Liver (tissue), 9 donors: ENCODE results near the gene ATAT1. TPM values are rescaled to one million over a fixed set of nuclear protein-coding genes. Genes with fewer than 3 reads are reported as not detected.

Experiments
- DNase-seq: peaks from one replicate; pipeline ENCODE4 v3.0.0-alpha.2; 2017; ENCODE audit warnings: low spot score
- H3K27ac ChIP-seq, 2 donors: one replicate each; pipeline ENCODE4 v1.7.0; 2013; ENCODE audit warnings: inconsistent platforms in 2 of 2, low read length in 2 of 2, control low read depth in 1 of 2, low read depth in 1 of 2, mild to moderate bottlenecking in 1 of 2
- H3K27me3 ChIP-seq, 4 donors: one replicate each; pipeline versions ENCODE4 v1.6.1 to v1.7.0; 2013; ENCODE audit warnings: low read length in 3 of 4, inconsistent platforms in 1 of 4, mild to moderate bottlenecking in 1 of 4, moderate library complexity in 1 of 4; ENCODE audit not compliant: control insufficient read depth in 4 of 4, insufficient read depth in 4 of 4
- H3K36me3 ChIP-seq, 4 donors: one replicate each; pipeline versions ENCODE4 v1.6.1 to v1.7.0; 2013; ENCODE audit warnings: low read length in 3 of 4, mild to moderate bottlenecking in 3 of 4, low read depth in 1 of 4, moderate library complexity in 1 of 4; ENCODE audit not compliant: control insufficient read depth in 4 of 4, insufficient read depth in 3 of 4
- H3K4me1 ChIP-seq, 4 donors: one replicate each; pipeline versions ENCODE4 v1.6.1 to v1.7.0; 2013; ENCODE audit warnings: low read length in 3 of 4, mild to moderate bottlenecking in 3 of 4, moderate library complexity in 1 of 4; ENCODE audit not compliant: control insufficient read depth in 4 of 4, insufficient read depth in 4 of 4
- H3K4me3 ChIP-seq, 3 donors: one replicate each; pipeline versions ENCODE4 v1.6.1 to v1.7.0; 2013; ENCODE audit warnings: low read length in 3 of 3, control low read depth in 1 of 3, low read depth in 1 of 3, mild to moderate bottlenecking in 1 of 3
- H3K9ac ChIP-seq, 2 donors: one replicate each; pipeline ENCODE4 v1.7.0; 2013; ENCODE audit warnings: low read length in 2 of 2, mild to moderate bottlenecking in 2 of 2, moderate library complexity in 2 of 2, control low read depth in 1 of 2, low read depth in 1 of 2
- H3K9me3 ChIP-seq, 4 donors: one replicate each; pipeline versions ENCODE4 v1.6.1 to v1.7.0; 2013; ENCODE audit warnings: low read length in 3 of 4; ENCODE audit not compliant: control insufficient read depth in 4 of 4
- ATF3 ChIP-seq: IDR thresholded peaks from 2 replicates; pipeline ENCODE4 v1.6.1; 2016; ENCODE audit warnings: antibody characterized with exemption
- CTCF ChIP-seq: fragments of 150-350 bp; IDR thresholded peaks from 2 replicates; pipeline ENCODE4 v1.5.1; 2017; ENCODE audit warnings: improper control_type of control experiment, low read depth, low read length; ENCODE audit not compliant: missing input control
- EGR1 ChIP-seq, 2 donors: IDR thresholded peaks; 2 replicates each; pipeline ENCODE4 v1.6.1; 2016 to 2018; ENCODE audit warnings: antibody characterized with exemption in 2 of 2, low read depth in 2 of 2
- FOXA1 ChIP-seq: IDR thresholded peaks from 2 replicates; pipeline ENCODE4 v1.6.1; 2016; ENCODE audit warnings: antibody characterized with exemption
- FOXA2 ChIP-seq: IDR thresholded peaks from 2 replicates; pipeline ENCODE4 v1.6.1; 2016; ENCODE audit warnings: antibody characterized with exemption
- GABPA ChIP-seq, 2 donors: IDR thresholded peaks in 1 of 2; conservative IDR thresholded peaks in 1 of 2; 2 replicates each; pipeline ENCODE4 v1.6.1; 2016; ENCODE audit warnings: antibody characterized with exemption in 2 of 2, mild to moderate bottlenecking in 1 of 2, moderate library complexity in 1 of 2
- HNF4A ChIP-seq, 2 donors: conservative IDR thresholded peaks; 2 replicates each; pipeline ENCODE4 v1.6.1; 2016; ENCODE audit warnings: antibody characterized with exemption in 2 of 2, mild to moderate bottlenecking in 2 of 2
- HNF4G ChIP-seq: IDR thresholded peaks from 2 replicates; pipeline ENCODE4 v1.6.1; 2016; ENCODE audit warnings: antibody characterized with exemption
- JUND ChIP-seq, 2 donors: IDR thresholded peaks; 2 replicates each; pipeline ENCODE4 v1.6.1; 2016; ENCODE audit warnings: antibody characterized with exemption in 2 of 2
- MAX ChIP-seq: IDR thresholded peaks from 2 replicates; pipeline ENCODE4 v1.6.1; 2016; ENCODE audit warnings: antibody characterized with exemption
- NR2F2 ChIP-seq: IDR thresholded peaks from 2 replicates; pipeline ENCODE4 v1.6.1; 2016; ENCODE audit warnings: antibody characterized with exemption
- RAD21 ChIP-seq, 2 donors: IDR thresholded peaks; 2 replicates each; pipeline ENCODE4 v1.6.1; 2016; ENCODE audit warnings: antibody characterized with exemption in 2 of 2, mild to moderate bottlenecking in 2 of 2
- REST ChIP-seq: IDR thresholded peaks from 2 replicates; pipeline ENCODE4 v1.6.1; 2016; ENCODE audit warnings: antibody characterized with exemption, mild to moderate bottlenecking
- RXRA ChIP-seq, 2 donors: IDR thresholded peaks; 2 replicates each; pipeline ENCODE4 v1.6.1; 2017 to 2018; ENCODE audit warnings: antibody characterized with exemption in 2 of 2, mild to moderate bottlenecking in 1 of 2
- SP1 ChIP-seq: IDR thresholded peaks from 2 replicates; pipeline ENCODE4 v1.6.1; 2018; ENCODE audit warnings: antibody characterized with exemption, mild to moderate bottlenecking
- TAF1 ChIP-seq: conservative IDR thresholded peaks from 2 replicates; pipeline ENCODE4 v1.6.1; 2016; ENCODE audit warnings: antibody characterized with exemption, mild to moderate bottlenecking
- YY1 ChIP-seq: IDR thresholded peaks from 2 replicates; pipeline ENCODE4 v1.6.1; 2016; ENCODE audit warnings: antibody characterized with exemption, mild to moderate bottlenecking
- ZBTB33 ChIP-seq: IDR thresholded peaks from 2 replicates; pipeline ENCODE4 v1.6.1; 2016; ENCODE audit warnings: antibody characterized with exemption
- WGBS: extraction: QIAGEN DNeasy Blood & Tissue Kit; methylation state at CpG from one replicate; pipeline ENCODE4 v1.1.7; 2013; 5-methylcytosine and 5-hydroxymethylcytosine counted together
- polyA plus RNA-seq, 2 donors: library from polyadenylated mRNA; stranded (reverse) in 1 of 2; unstranded in 1 of 2; fragments of 200-250 nt in 1 of 2; fragments of >200 nt in 1 of 2; fragmentation: Nextera tagmentation in 1 of 2; extraction: Ambion mirVana in 1 of 2; gene quantifications; one replicate each; pipeline versions ENCODE4 v1.2.1 to v1.2.3, GENCODE V29; 2013 to 2015
- total RNA-seq, 2 donors: library from RNA; depleted of rRNA; stranded (reverse); fragments of >200 nt; gene quantifications; one replicate each; pipeline ENCODE4 v1.2.3, GENCODE V29; 2014
- donor health status: healthy.
- donor health status: healthy.
- donor health status: healthy.
- donor health status: healthy.
- donor health status: healthy.

The ATAT1 gene
- total and polyA plus RNA-seq, 4 donors, result 2.1 to 5.4 (median 3.0) TPM

- no peaks in the 10 kb centered on the region for H3K27me3 ChIP-seq
- H3K9ac ChIP-seq, result no peak overlapping the region
- H3K27ac ChIP-seq, result no peak overlapping the region
- TF ChIP-seq ZBTB33, result no peak
- no peak for TF ChIP-seq ATF3
- no peak for TF ChIP-seq HNF4G
- TF ChIP-seq MAX, result no peak
- no peak for TF ChIP-seq NR2F2
- no peak for TF ChIP-seq JUND (IDR thresholded peaks at IDR 0.05)
- TF ChIP-seq YY1, result no peak
- no peak for TF ChIP-seq REST
- no peak for TF ChIP-seq RAD21 (IDR thresholded peaks at IDR 0.05)
- TF ChIP-seq FOXA1, result no peak
- TF ChIP-seq CTCF, result no peak
- no peak for TF ChIP-seq SP1
- TF ChIP-seq GABPA (IDR thresholded peaks at IDR 0.05 in 1 of 2, conservative IDR thresholded peaks at IDR 0.05 in 1 of 2), result no peak
- no peak for TF ChIP-seq FOXA2
- no peak for TF ChIP-seq HNF4A (conservative IDR thresholded peaks at IDR 0.05)
- TF ChIP-seq RXRA (IDR thresholded peaks at IDR 0.05), result no peak
- TF ChIP-seq EGR1 (IDR thresholded peaks at IDR 0.05; ENCODE audit: low read depth in 2 of 2), result no peak
- TF ChIP-seq TAF1, result no peak
- peaks cover 12 to 48% (median 31%) of the 10 kb centered on the region in 4 donors for H3K36me3 ChIP-seq
- H3K9me3 ChIP-seq, result no peaks in the 10 kb centered on the region
- 98% methylated on average over 8 of the region's 8 CpGs for WGBS
- H3K4me3 ChIP-seq, result no peak overlapping the region
- DNase-seq, result no peak
- H3K4me1 ChIP-seq, result peaks cover 1 to 20% (median 12%) of the 10 kb centered on the region in 4 donors
These were observed 1.2 kb upstream of the ATAT1 start for GRCh38 chr6:30625511-30625910.
